ENCODE results near the gene COL4A1. TPM values are rescaled to one million over a fixed set of nuclear protein-coding genes. Genes with fewer than 3 reads are reported as not detected.
"Not testable (repeated sequence)": the region's sequence is repeated elsewhere in the genome, so short reads cannot be mapped to it uniquely, and the experiment has no call there.

The COL4A1 gene
- total RNA-seq, 2 experiments from 2014 or later: not detected

- H3K36me3 Mint-ChIP-seq; H3K9me3 Mint-ChIP-seq (ENCODE audit: low read depth); ATAC-seq; H3K4me1 Mint-ChIP-seq; H3K4me3 Mint-ChIP-seq; H3K27ac Mint-ChIP-seq; DNase-seq; CTCF ChIA-PET: not testable (repeated sequence)
- H3K27me3 Mint-ChIP-seq: peaks cover 49% of the 10 kb centered on the region
Observed at GRCh38 chr13:110313733-110314132, 6.8 kb upstream of the COL4A1 start.

GRCh38 chr13:110313261-110313660 lies 6.3 kb upstream of the COL4A1 start:
- not testable (repeated sequence) for ATAC-seq

GRCh38 chr13:110312339-110313031 lies 5.5 kb upstream of the COL4A1 start:
- Mint-ChIP-seq H3K36me3 (no peaks in the 10 kb centered on the region), H3K27me3 (peaks cover 58% of the 10 kb centered on the region), H3K27ac (no peak overlapping the region), H3K9me3 (ENCODE audit: low read depth) (peaks cover 3% of the 10 kb centered on the region), H3K4me1 (peaks cover 3% of the 10 kb centered on the region), H3K4me3 (no peak overlapping the region)
- ATAC-seq (no peak), DNase-seq (no peak)
- CTCF ChIA-PET: no interaction called here

More at GRCh38 chr13:110313261-110313660, 6.3 kb upstream of the COL4A1 start:
- H3K4me1 Mint-ChIP-seq; H3K9me3 Mint-ChIP-seq (ENCODE audit: low read depth); H3K4me3 Mint-ChIP-seq; CTCF ChIA-PET; DNase-seq; H3K27ac Mint-ChIP-seq; H3K36me3 Mint-ChIP-seq: not testable (repeated sequence)
- peaks cover 52% of the 10 kb centered on the region for H3K27me3 Mint-ChIP-seq

GRCh38 chr13:110311443-110312338 lies 4.7 kb upstream of the COL4A1 start:
- CTCF ChIA-PET: no interaction called here
- ATAC-seq (no peak), DNase-seq (no peak)
- no peak overlapping the region for H3K4me3 Mint-ChIP-seq
- no peaks in the 10 kb centered on the region for H3K9me3 Mint-ChIP-seq (ENCODE audit: low read depth)
- no peaks in the 10 kb centered on the region for H3K36me3 Mint-ChIP-seq
- H3K4me1 Mint-ChIP-seq: peaks cover 3% of the 10 kb centered on the region
- H3K27ac Mint-ChIP-seq: no peak overlapping the region
- H3K27me3 Mint-ChIP-seq: peaks cover 58% of the 10 kb centered on the region

GRCh38 chr13:110310541-110311442 lies 3.8 kb upstream of the COL4A1 start:
- ATAC-seq (no peak), DNase-seq (no peak)
- Mint-ChIP-seq H3K4me3 (no peak overlapping the region), H3K27me3 (peaks cover 64% of the 10 kb centered on the region), H3K9me3 (ENCODE audit: low read depth) (no peaks in the 10 kb centered on the region), H3K36me3 (no peaks in the 10 kb centered on the region), H3K27ac (no peak overlapping the region), H3K4me1 (peaks cover 3% of the 10 kb centered on the region)
- CTCF ChIA-PET: no interaction called here

- Mint-ChIP-seq H3K36me3 (no peaks in the 10 kb centered on the region), H3K27ac (no peak overlapping the region), H3K27me3 (peaks cover 68% of the 10 kb centered on the region), H3K9me3 (ENCODE audit: low read depth) (no peaks in the 10 kb centered on the region), H3K4me3 (no peak overlapping the region), H3K4me1 (peaks cover 3% of the 10 kb centered on the region)
- no peak for ATAC-seq
- DNase-seq: no peak
- CTCF ChIA-PET: no interaction called here
Observed at GRCh38 chr13:110309661-110310524, 2.9 kb upstream of the COL4A1 start.

- Mint-ChIP-seq H3K27ac (no peak overlapping the region), H3K27me3 (peaks cover 75% of the 10 kb centered on the region), H3K4me1 (peaks cover 3% of the 10 kb centered on the region), H3K4me3 (no peak overlapping the region), H3K9me3 (ENCODE audit: low read depth) (no peaks in the 10 kb centered on the region), H3K36me3 (no peaks in the 10 kb centered on the region)
- ATAC-seq: no peak
- DNase-seq: no peak
- CTCF ChIA-PET: no interaction called here
Observed at GRCh38 chr13:110308656-110309359, 1.9 kb upstream of the COL4A1 start.

GRCh38 chr13:110307767-110308655 lies 1.1 kb upstream of the COL4A1 start:
- no peak overlapping the region for H3K27ac Mint-ChIP-seq
- H3K36me3 Mint-ChIP-seq: no peaks in the 10 kb centered on the region
- DNase-seq (no peak), ATAC-seq (no peak)
- H3K4me1 Mint-ChIP-seq: peaks cover 3% of the 10 kb centered on the region
- no peaks in the 10 kb centered on the region for H3K9me3 Mint-ChIP-seq (ENCODE audit: low read depth)
- no peak overlapping the region for H3K4me3 Mint-ChIP-seq
- H3K27me3 Mint-ChIP-seq: peaks cover 79% of the 10 kb centered on the region
- CTCF ChIA-PET: no interaction called here

GRCh38 chr13:110306340-110306959 lies 507 bp downstream of the COL4A1 start:
- ATAC-seq (no peak), DNase-seq (no peak)
- Mint-ChIP-seq H3K36me3 (no peaks in the 10 kb centered on the region), H3K27me3 (peaks cover 78% of the 10 kb centered on the region), H3K4me1 (peaks cover 3% of the 10 kb centered on the region), H3K27ac (no peak overlapping the region), H3K4me3 (no peak overlapping the region), H3K9me3 (ENCODE audit: low read depth) (no peaks in the 10 kb centered on the region)
- CTCF ChIA-PET: no interaction called here

GRCh38 chr13:110305949-110306339 lies 1.0 kb downstream of the COL4A1 start:
- CTCF ChIA-PET: no interaction called here
- H3K4me1 Mint-ChIP-seq: peaks cover 3% of the 10 kb centered on the region

GRCh38 chr13:110305544-110305943 lies 1.4 kb downstream of the COL4A1 start:
- Mint-ChIP-seq H3K4me1 (peaks cover 3% of the 10 kb centered on the region), H3K27me3 (peaks cover 78% of the 10 kb centered on the region), H3K4me3 (no peak overlapping the region), H3K9me3 (ENCODE audit: low read depth) (no peaks in the 10 kb centered on the region), H3K36me3 (no peaks in the 10 kb centered on the region), H3K27ac (no peak overlapping the region)
- CTCF ChIA-PET: no interaction called here
- no peak for DNase-seq
- no peak for ATAC-seq

More at GRCh38 chr13:110305949-110306339, 1.0 kb downstream of the COL4A1 start:
- Mint-ChIP-seq H3K9me3 (ENCODE audit: low read depth) (no peaks in the 10 kb centered on the region), H3K27me3 (peaks cover 79% of the 10 kb centered on the region), H3K4me3 (no peak overlapping the region), H3K36me3 (no peaks in the 10 kb centered on the region), H3K27ac (no peak overlapping the region)
- no peak for DNase-seq
- ATAC-seq: no peak
